Smooth muscle cell (in vitro differentiated cells): Measurements from ENCODE around the gene SYNDIG1. TPM values are rescaled to one million over a fixed set of nuclear protein-coding genes. Genes with fewer than 3 reads are reported as not detected.

Experiments used
- DNase-seq: peaks from one replicate; lab custom pipeline; 2025; ENCODE audit not compliant: unreplicated experiment; lab: John Stamatoyannopoulos, UW
- H2AFZ ChIP-seq: fragments of 200-600 bp; sonication (generic); 2 replicates; pipeline ENCODE4 v1.6.0; 2016; ENCODE audit warnings: antibody characterized with exemption, low read depth, mild to moderate bottlenecking
- H3F3A ChIP-seq: fragments of 200-600 bp; sonication (generic); 2 replicates; pipeline ENCODE4 v1.6.0; 2017; ENCODE audit warnings: antibody characterized with exemption, low read depth
- H3K27ac ChIP-seq: fragments of 200-600 bp; sonication (generic); 2 replicates; pipeline ENCODE4 v1.5.1; 2016; ENCODE audit warnings: low read depth, mild to moderate bottlenecking
- H3K27me3 ChIP-seq: fragments of 200-600 bp; sonication (generic); 2 replicates; pipeline ENCODE4 v1.6.1; 2016; ENCODE audit warnings: low read depth, mild to moderate bottlenecking
- H3K36me3 ChIP-seq: fragments of 200-600 bp; sonication (generic); 2 replicates; pipeline ENCODE4 v1.5.1; 2016; ENCODE audit warnings: low read depth
- H3K4me1 ChIP-seq: fragments of 200-600 bp; sonication (generic); 2 replicates; pipeline ENCODE4 v1.5.1; 2016; ENCODE audit warnings: low read depth
- H3K4me2 ChIP-seq: fragments of 200-600 bp; sonication (generic); 2 replicates; pipeline ENCODE4 v1.6.0; 2016; ENCODE audit warnings: mild to moderate bottlenecking
- H3K4me3 ChIP-seq: fragments of 200-600 bp; sonication (generic); 2 replicates; pipeline ENCODE4 v1.5.1; 2016; ENCODE audit warnings: mild to moderate bottlenecking
- H3K79me2 ChIP-seq: fragments of 200-600 bp; sonication (generic); 2 replicates; pipeline ENCODE4 v1.6.0; 2016; ENCODE audit warnings: low read depth, mild to moderate bottlenecking
- H3K9ac ChIP-seq: fragments of 200-600 bp; sonication (generic); 2 replicates; pipeline ENCODE4 v1.6.0; 2016; ENCODE audit warnings: low read depth
- H3K9me3 ChIP-seq: fragments of 200-600 bp; sonication (generic); replicated peaks from 2 replicates; pipeline ENCODE4 v1.5.1; 2016; ENCODE audit warnings: low read depth
- H4K20me1 ChIP-seq: fragments of 200-600 bp; sonication (generic); 2 replicates; pipeline ENCODE4 v1.6.0; 2016; ENCODE audit warnings: low read depth
- WGBS: methylation state at CpG from one replicate; pipeline ENCODE4 v1.1.7; 2016; ENCODE audit warnings: low lambda C conversion rate; 5-methylcytosine and 5-hydroxymethylcytosine counted together
- polyA plus RNA-seq: library from polyadenylated mRNA; unstranded; fragments of >200 nt; fragmentation: Nextera tagmentation; extraction: Ambion mirVana; gene quantifications from 2 replicates; pipeline ENCODE4 v1.2.1, GENCODE V29; 2016
- total RNA-seq: library from RNA; depleted of rRNA; stranded (reverse); fragments of >200 nt; gene quantifications from 2 replicates; pipeline ENCODE4 v1.2.3, GENCODE V29; 2014
- TF ChIP-seq, protein P1 (sequence below): fragments of 200-600 bp; sonication (generic); IDR thresholded peaks from 2 replicates; pipeline ENCODE4 v1.5.1; 2017; ENCODE audit warnings: borderline replicate concordance, mild to moderate bottlenecking, antibody characterized with exemption; ENCODE audit not compliant: insufficient read depth, poor library complexity, severe bottlenecking

The SYNDIG1 gene
- total and polyA plus RNA-seq, 2 experiments from 2014 or later: 1.8 to 2.2 TPM

DNA sequence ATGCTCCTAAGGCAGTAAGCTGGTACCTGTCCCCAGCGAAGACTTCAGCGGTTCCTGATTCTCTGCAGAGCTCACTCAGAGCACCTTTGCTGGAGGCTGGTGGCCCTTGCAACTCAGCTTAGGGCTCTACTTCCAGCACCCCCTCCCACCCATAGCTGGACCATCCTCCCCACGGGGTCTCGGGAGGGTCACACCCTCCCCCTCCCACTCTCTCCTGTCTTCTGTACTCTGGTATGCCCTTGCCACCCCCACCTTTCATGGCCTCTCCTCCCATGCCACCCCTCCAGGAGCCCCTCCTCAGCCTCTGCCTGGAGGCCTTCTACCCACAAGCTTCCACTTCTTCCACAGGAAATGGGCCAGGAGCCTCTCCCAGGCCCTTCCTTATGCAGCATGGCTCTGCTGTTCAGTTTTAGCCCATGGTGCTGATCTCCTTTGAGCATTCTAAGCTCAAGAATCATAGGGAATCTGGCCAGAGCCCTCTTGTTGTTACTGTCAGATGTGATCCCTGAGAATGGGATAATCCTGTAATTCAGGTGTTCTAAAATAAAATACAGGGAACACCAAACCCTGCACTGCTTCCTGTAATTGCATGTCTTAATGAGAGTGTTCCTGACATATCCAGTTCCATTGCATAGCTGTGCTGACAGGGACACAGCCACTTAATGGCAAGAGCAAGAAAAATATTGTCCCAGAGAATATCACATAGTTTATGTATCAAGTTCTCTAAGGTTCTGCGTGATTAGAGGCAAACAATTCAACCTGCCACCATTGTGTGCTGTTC is 142.1 kb downstream of the SYNDIG1 start:
- DNase-seq: no peak
- H2AFZ ChIP-seq: no peak overlapping the region
- H3F3A ChIP-seq: no peaks in the 10 kb centered on the region
- H3K4me2 ChIP-seq: no peak overlapping the region
- H3K27me3 ChIP-seq: no peaks in the 10 kb centered on the region
- no peak overlapping the region for H3K9ac ChIP-seq
- H3K4me1 ChIP-seq: peaks cover 6% of the 10 kb centered on the region
- H3K79me2 ChIP-seq: no peaks in the 10 kb centered on the region
- TF ChIP-seq, protein P1, sequence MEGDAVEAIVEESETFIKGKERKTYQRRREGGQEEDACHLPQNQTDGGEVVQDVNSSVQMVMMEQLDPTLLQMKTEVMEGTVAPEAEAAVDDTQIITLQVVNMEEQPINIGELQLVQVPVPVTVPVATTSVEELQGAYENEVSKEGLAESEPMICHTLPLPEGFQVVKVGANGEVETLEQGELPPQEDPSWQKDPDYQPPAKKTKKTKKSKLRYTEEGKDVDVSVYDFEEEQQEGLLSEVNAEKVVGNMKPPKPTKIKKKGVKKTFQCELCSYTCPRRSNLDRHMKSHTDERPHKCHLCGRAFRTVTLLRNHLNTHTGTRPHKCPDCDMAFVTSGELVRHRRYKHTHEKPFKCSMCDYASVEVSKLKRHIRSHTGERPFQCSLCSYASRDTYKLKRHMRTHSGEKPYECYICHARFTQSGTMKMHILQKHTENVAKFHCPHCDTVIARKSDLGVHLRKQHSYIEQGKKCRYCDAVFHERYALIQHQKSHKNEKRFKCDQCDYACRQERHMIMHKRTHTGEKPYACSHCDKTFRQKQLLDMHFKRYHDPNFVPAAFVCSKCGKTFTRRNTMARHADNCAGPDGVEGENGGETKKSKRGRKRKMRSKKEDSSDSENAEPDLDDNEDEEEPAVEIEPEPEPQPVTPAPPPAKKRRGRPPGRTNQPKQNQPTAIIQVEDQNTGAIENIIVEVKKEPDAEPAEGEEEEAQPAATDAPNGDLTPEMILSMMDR: no peak
- H4K20me1 ChIP-seq: no peaks in the 10 kb centered on the region
- no peaks in the 10 kb centered on the region for H3K9me3 ChIP-seq
- H3K27ac ChIP-seq: no peak overlapping the region
- H3K36me3 ChIP-seq: no peaks in the 10 kb centered on the region
- no peak overlapping the region for H3K4me3 ChIP-seq
- 92% methylated on average over 5 of the region's 5 CpGs for WGBS

- DNase-seq: no peak
- Histone ChIP-seq H3K9ac (no peak overlapping the region), H3K9me3 (no peaks in the 10 kb centered on the region), H3K36me3 (no peaks in the 10 kb centered on the region), H3K79me2 (no peaks in the 10 kb centered on the region), H3K4me1 (peaks cover 6% of the 10 kb centered on the region), H3K27ac (no peak overlapping the region), H3K4me3 (no peak overlapping the region), H3F3A (no peaks in the 10 kb centered on the region), H2AFZ (no peak overlapping the region), H3K27me3 (no peaks in the 10 kb centered on the region), H4K20me1 (no peaks in the 10 kb centered on the region), H3K4me2 (no peak overlapping the region)
- TF ChIP-seq, protein P1: no peak
- WGBS: 86% methylated on average over 16 of the region's 16 CpGs
Measured at GRCh38 chr20:24612799-24613775, 143.7 kb downstream of the SYNDIG1 start.

GRCh38 chr20:24614341-24614740 is 144.9 kb downstream of the SYNDIG1 start:
- Histone ChIP-seq H4K20me1 (no peaks in the 10 kb centered on the region), H3K4me1 (peaks cover 6% of the 10 kb centered on the region), H3K4me3 (no peak overlapping the region), H3K27ac (no peak overlapping the region), H3K9ac (no peak overlapping the region), H3K9me3 (no peaks in the 10 kb centered on the region), H3K79me2 (no peaks in the 10 kb centered on the region), H3F3A (no peaks in the 10 kb centered on the region), H2AFZ (no peak overlapping the region), H3K36me3 (no peaks in the 10 kb centered on the region), H3K27me3 (no peaks in the 10 kb centered on the region), H3K4me2 (no peak overlapping the region)
- 88% methylated on average over 1 of the region's 1 CpG for WGBS
- TF ChIP-seq, protein P1: no peak
- DNase-seq: no peak
